ENCODE measurements around the gene PTP4A2.
"Not testable (repeated sequence)": the region's sequence is repeated elsewhere in the genome, so short reads cannot be mapped to it uniquely, and the experiment has no call there.

PTP4A2 gene

GRCh38 chr1:31924839-31925238, 13.3 kb downstream of the PTP4A2 start:
- DNase-seq (ENCODE audit: low read depth, low spot score) = no peak

- no peak for DNase-seq (ENCODE audit: low read depth, low spot score)
Observed at GRCh38 chr1:31923901-31924535, 14.2 kb downstream of the PTP4A2 start.

- DNase-seq (ENCODE audit: low read depth, low spot score) = no peak
Observed at GRCh38 chr1:31920956-31921355, 17.2 kb downstream of the PTP4A2 start.

GRCh38 chr1:31919591-31919990, 18.6 kb downstream of the PTP4A2 start:
- no peak for DNase-seq (ENCODE audit: low read depth, low spot score)

GRCh38 chr1:31915438-31915837, 22.7 kb downstream of the PTP4A2 start:
- no peak for DNase-seq (ENCODE audit: low read depth, low spot score)

GRCh38 chr1:31913968-31914367, 24.2 kb downstream of the PTP4A2 start:
- no peak for DNase-seq (ENCODE audit: low read depth, low spot score)

GRCh38 chr1:31912839-31913239, 25.3 kb downstream of the PTP4A2 start:
- no peak for DNase-seq (ENCODE audit: low read depth, low spot score)

- DNase-seq (ENCODE audit: low read depth, low spot score) = no peak
Observed at GRCh38 chr1:31911994-31912780, 26.0 kb downstream of the PTP4A2 start.

- no peak for DNase-seq (ENCODE audit: low read depth, low spot score)
Observed at GRCh38 chr1:31910933-31911332, 27.2 kb downstream of the PTP4A2 start.

- DNase-seq (ENCODE audit: low read depth, low spot score) = no peak
Observed at GRCh38 chr1:31909691-31910090, 28.5 kb downstream of the PTP4A2 start.

GRCh38 chr1:31906557-31906956, 31.6 kb downstream of the PTP4A2 start:
- DNase-seq (ENCODE audit: low read depth, low spot score) = no peak

- no peak for DNase-seq (ENCODE audit: low read depth, low spot score)
Observed at GRCh38 chr1:31905681-31906080, 32.5 kb downstream of the PTP4A2 start.

GRCh38 chr1:31905093-31905509, 33.1 kb downstream of the PTP4A2 start:
- DNase-seq (ENCODE audit: low read depth, low spot score) = no peak

GRCh38 chr1:31904339-31905092, 33.7 kb downstream of the PTP4A2 start:
- DNase-seq (ENCODE audit: low read depth, low spot score) = no peak

GRCh38 chr1:31902510-31902860, 35.7 kb downstream of the PTP4A2 start:
- DNase-seq (ENCODE audit: low read depth, low spot score) = no peak

- no peak for DNase-seq (ENCODE audit: low read depth, low spot score)
Observed at GRCh38 chr1:31901838-31902509, 36.2 kb downstream of the PTP4A2 start.

GRCh38 chr1:31900790-31901189, 37.4 kb downstream of the PTP4A2 start:
- DNase-seq (ENCODE audit: low read depth, low spot score) = no peak

GRCh38 chr1:31897526-31898100, 40.6 kb downstream of the PTP4A2 start:
- no peak for DNase-seq (ENCODE audit: low read depth, low spot score)

GRCh38 chr1:31895474-31896198, 42.5 kb downstream of the PTP4A2 start:
- DNase-seq (ENCODE audit: low read depth, low spot score) = not testable (repeated sequence)

GRCh38 chr1:31891280-31891679, 46.9 kb downstream of the PTP4A2 start:
- DNase-seq (ENCODE audit: low read depth, low spot score) = no peak

- no peak for DNase-seq (ENCODE audit: low read depth, low spot score)
Observed at GRCh38 chr1:31888291-31888690, 49.9 kb downstream of the PTP4A2 start.

Measured in brain pericyte (primary cell).